Gastroesophageal sphincter (tissue), 3 donors: ENCODE results near the gene SORBS1.

Experiments
- EP300 ChIP-seq: sonication (generic); formaldehyde crosslinking; IDR thresholded peaks from one replicate; pipeline ENCODE4 v1.6.1; 2017; ENCODE audit warnings: antibody characterized with exemption, mild to moderate bottlenecking
- POLR2A ChIP-seq, 2 donors: fragments of 450-650 bp; IDR thresholded peaks; one replicate each; pipeline ENCODE4 v1.6.1; 2017; ENCODE audit warnings: antibody characterized with exemption in 2 of 2, mild to moderate bottlenecking in 2 of 2, moderate library complexity in 1 of 2
- POLR2AphosphoS5 ChIP-seq: sonication (generic); formaldehyde crosslinking; IDR thresholded peaks from one replicate; pipeline ENCODE4 v1.6.1; 2017; ENCODE audit warnings: antibody characterized with exemption
- TF ChIP-seq, protein P1 (sequence below), 4 experiments: fragments of 200-600 bp in 2 of 4; fragments of 450-650 bp in 2 of 4; sonication (generic) in 1 of 4; IDR thresholded peaks; one replicate each; pipeline ENCODE4 v1.5.1; 2017 to 2019; ENCODE audit warnings: antibody characterized with exemption in 4 of 4, mild to moderate bottlenecking in 2 of 4, moderate library complexity in 2 of 4

- TF ChIP-seq, protein P1, sequence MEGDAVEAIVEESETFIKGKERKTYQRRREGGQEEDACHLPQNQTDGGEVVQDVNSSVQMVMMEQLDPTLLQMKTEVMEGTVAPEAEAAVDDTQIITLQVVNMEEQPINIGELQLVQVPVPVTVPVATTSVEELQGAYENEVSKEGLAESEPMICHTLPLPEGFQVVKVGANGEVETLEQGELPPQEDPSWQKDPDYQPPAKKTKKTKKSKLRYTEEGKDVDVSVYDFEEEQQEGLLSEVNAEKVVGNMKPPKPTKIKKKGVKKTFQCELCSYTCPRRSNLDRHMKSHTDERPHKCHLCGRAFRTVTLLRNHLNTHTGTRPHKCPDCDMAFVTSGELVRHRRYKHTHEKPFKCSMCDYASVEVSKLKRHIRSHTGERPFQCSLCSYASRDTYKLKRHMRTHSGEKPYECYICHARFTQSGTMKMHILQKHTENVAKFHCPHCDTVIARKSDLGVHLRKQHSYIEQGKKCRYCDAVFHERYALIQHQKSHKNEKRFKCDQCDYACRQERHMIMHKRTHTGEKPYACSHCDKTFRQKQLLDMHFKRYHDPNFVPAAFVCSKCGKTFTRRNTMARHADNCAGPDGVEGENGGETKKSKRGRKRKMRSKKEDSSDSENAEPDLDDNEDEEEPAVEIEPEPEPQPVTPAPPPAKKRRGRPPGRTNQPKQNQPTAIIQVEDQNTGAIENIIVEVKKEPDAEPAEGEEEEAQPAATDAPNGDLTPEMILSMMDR (IDR thresholded peaks at IDR 0.05), result no peak
- TF ChIP-seq POLR2A (IDR thresholded peaks at IDR 0.05), result no peak
- no peak for TF ChIP-seq EP300
- no peak for TF ChIP-seq POLR2AphosphoS5
Measured at GRCh38 chr10:95353123-95353522, 208.0 kb downstream of the SORBS1 start.
